SK-N-SH treated with all-trans-retinoic acid at 6 μM for 48 hours (cell line): ENCODE data around the gene RGS13.

Experiments used
- ARNTL ChIP-seq: fragments of 450-650 bp; formaldehyde crosslinking; IDR thresholded peaks from 2 replicates; pipeline ENCODE4 v1.5.0; 2020; ENCODE audit warnings: low read depth, mild to moderate bottlenecking, moderate library complexity, borderline replicate concordance
- GLIS3 ChIP-seq: fragments of 250-450 bp; sonication (Bioruptor Pico); IDR thresholded peaks from 2 replicates; pipeline ENCODE4 v1.5.0; 2020; ENCODE audit warnings: mild to moderate bottlenecking, moderate library complexity
- ISL1 ChIP-seq: fragments of 250-450 bp; sonication (Bioruptor Pico); IDR thresholded peaks from 2 replicates; pipeline ENCODE4 v2.1.2; 2022; ENCODE audit warnings: mild to moderate bottlenecking, moderate library complexity
- PPARA ChIP-seq: fragments of 250-450 bp; sonication (Bioruptor Pico); IDR thresholded peaks from 2 replicates; pipeline ENCODE4 v1.5.0; 2020; ENCODE audit warnings: mild to moderate bottlenecking, borderline replicate concordance
- RARB ChIP-seq: fragments of 250-450 bp; sonication (Bioruptor Pico); IDR thresholded peaks from 2 replicates; pipeline ENCODE4 v1.8.0; 2021; ENCODE audit warnings: mild to moderate bottlenecking, moderate library complexity
- TCF4 ChIP-seq: fragments of 250-450 bp; sonication (Bioruptor Pico); IDR thresholded peaks from 2 replicates; pipeline ENCODE4 v1.8.0; 2021; ENCODE audit warnings: mild to moderate bottlenecking, moderate library complexity, borderline replicate concordance
- TOX ChIP-seq: fragments of 250-450 bp; sonication (Bioruptor Pico); IDR thresholded peaks from 2 replicates; pipeline ENCODE4 v1.8.0; 2021; ENCODE audit warnings: mild to moderate bottlenecking, moderate library complexity, borderline replicate concordance
- ZFP3 ChIP-seq: fragments of 250-450 bp; sonication (Bioruptor Pico); IDR thresholded peaks from 2 replicates; pipeline ENCODE4 v1.5.0; 2020; ENCODE audit warnings: mild to moderate bottlenecking, moderate library complexity
- ZFP30 ChIP-seq: fragments of 450-650 bp; formaldehyde crosslinking; IDR thresholded peaks from 2 replicates; pipeline ENCODE4 v1.5.0; 2022; ENCODE audit warnings: mild to moderate bottlenecking, moderate library complexity
- ZNF8 ChIP-seq: fragments of 450-650 bp; formaldehyde crosslinking; IDR thresholded peaks from 2 replicates; pipeline ENCODE4 v1.5.0; 2020; ENCODE audit warnings: mild to moderate bottlenecking, moderate library complexity
- TF ChIP-seq, protein P1 (sequence below): fragments of 250-450 bp; sonication (Bioruptor Pico); IDR thresholded peaks from 2 replicates; pipeline ENCODE4 v1.5.1; 2020; ENCODE audit warnings: low read depth, mild to moderate bottlenecking, moderate library complexity
- TF ChIP-seq, protein P2 (sequence below): fragments of 250-450 bp; sonication (Bioruptor Pico); IDR thresholded peaks from 2 replicates; pipeline ENCODE4 v1.8.0; 2020; ENCODE audit warnings: mild to moderate bottlenecking, moderate library complexity, borderline replicate concordance
- TF ChIP-seq, protein P3 (sequence below): fragments of 250-450 bp; sonication (Bioruptor Pico); IDR thresholded peaks from 2 replicates; pipeline ENCODE4 v1.8.0; 2021; ENCODE audit warnings: low read depth, mild to moderate bottlenecking, moderate library complexity, borderline replicate concordance

DNA sequence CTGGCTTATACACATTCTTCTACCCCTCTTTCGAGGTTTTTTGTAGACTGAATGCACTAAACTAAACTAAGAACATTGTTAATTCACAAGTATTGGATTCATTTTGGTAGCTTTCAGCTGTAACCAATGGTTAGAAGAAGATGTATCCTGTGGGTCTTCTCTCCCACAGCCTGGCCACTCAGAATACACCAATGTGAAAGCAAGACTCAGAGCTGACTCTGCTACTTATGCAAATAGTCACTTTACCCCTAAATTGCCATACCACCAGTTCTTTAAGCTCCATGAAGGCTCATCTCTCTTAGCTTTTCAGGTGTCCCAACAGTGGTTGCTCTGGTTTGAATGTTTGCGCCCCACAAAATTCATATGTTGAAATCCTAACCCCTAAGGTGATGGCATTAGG is 60.1 kb downstream of the RGS13 start:
- TF ChIP-seq ARNTL (CRISPR knock-in tag) (no peak), TCF4 (CRISPR knock-in tag) (no peak), ZNF8 (no peak), TOX (CRISPR knock-in tag) (no peak), ZFP3 (no peak), PPARA (no peak), ZFP30 (CRISPR knock-in tag) (no peak), GLIS3 (no peak), ISL1 (CRISPR knock-in tag) (no peak), RARB (CRISPR knock-in tag) (no peak)
- TF ChIP-seq, protein P1, sequence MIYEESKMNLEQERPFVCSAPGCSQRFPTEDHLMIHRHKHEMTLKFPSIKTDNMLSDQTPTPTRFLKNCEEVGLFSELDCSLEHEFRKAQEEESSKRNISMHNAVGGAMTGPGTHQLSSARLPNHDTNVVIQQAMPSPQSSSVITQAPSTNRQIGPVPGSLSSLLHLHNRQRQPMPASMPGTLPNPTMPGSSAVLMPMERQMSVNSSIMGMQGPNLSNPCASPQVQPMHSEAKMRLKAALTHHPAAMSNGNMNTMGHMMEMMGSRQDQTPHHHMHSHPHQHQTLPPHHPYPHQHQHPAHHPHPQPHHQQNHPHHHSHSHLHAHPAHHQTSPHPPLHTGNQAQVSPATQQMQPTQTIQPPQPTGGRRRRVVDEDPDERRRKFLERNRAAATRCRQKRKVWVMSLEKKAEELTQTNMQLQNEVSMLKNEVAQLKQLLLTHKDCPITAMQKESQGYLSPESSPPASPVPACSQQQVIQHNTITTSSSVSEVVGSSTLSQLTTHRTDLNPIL: no peak
- TF ChIP-seq, protein P2, sequence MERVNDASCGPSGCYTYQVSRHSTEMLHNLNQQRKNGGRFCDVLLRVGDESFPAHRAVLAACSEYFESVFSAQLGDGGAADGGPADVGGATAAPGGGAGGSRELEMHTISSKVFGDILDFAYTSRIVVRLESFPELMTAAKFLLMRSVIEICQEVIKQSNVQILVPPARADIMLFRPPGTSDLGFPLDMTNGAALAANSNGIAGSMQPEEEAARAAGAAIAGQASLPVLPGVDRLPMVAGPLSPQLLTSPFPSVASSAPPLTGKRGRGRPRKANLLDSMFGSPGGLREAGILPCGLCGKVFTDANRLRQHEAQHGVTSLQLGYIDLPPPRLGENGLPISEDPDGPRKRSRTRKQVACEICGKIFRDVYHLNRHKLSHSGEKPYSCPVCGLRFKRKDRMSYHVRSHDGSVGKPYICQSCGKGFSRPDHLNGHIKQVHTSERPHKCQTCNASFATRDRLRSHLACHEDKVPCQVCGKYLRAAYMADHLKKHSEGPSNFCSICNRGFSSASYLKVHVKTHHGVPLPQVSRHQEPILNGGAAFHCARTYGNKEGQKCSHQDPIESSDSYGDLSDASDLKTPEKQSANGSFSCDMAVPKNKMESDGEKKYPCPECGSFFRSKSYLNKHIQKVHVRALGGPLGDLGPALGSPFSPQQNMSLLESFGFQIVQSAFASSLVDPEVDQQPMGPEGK (CRISPR knock-in tag): no peak
- TF ChIP-seq, protein P3, sequence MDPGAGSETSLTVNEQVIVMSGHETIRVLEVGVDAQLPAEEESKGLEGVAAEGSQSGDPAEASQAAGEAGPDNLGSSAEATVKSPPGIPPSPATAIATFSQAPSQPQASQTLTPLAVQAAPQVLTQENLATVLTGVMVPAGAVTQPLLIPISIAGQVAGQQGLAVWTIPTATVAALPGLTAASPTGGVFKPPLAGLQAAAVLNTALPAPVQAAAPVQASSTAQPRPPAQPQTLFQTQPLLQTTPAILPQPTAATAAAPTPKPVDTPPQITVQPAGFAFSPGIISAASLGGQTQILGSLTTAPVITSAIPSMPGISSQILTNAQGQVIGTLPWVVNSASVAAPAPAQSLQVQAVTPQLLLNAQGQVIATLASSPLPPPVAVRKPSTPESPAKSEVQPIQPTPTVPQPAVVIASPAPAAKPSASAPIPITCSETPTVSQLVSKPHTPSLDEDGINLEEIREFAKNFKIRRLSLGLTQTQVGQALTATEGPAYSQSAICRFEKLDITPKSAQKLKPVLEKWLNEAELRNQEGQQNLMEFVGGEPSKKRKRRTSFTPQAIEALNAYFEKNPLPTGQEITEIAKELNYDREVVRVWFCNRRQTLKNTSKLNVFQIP (CRISPR knock-in tag): no peak
